ENCODE results near the gene BCL2L11. TPM values are rescaled to one million over a fixed set of nuclear protein-coding genes. Genes with fewer than 3 reads are reported as not detected.
A peak's percentile ranks its signal among the peaks of the same experiment; 100 is the strongest.
"Not testable (repeated sequence)": the region's sequence is repeated elsewhere in the genome, so short reads cannot be mapped to it uniquely, and the experiment has no call there.

BCL2L11 gene
- total RNA-seq: 10 to 100 TPM in 1 of 2 donors, 1 to 10 TPM in 1; 4.1 to 10.4 TPM
- long read RNA-seq, donor 1, partial matches to known transcripts: 0 of 1 reads
- long read RNA-seq, donor 1, other reads (novel, unspliced or antisense): 1 of 1 reads
- long read RNA-seq, donor 2: 0 reads

- intact Hi-C loops (cut with DNase I): no loop called here
- DNase-seq (ENCODE audit: low spot score): peak; percentile 96
Measured at GRCh38 chr2:111120253-111121027, at the start of gene BCL2L11. Gene BCL2L11, plus strand, starts transcription at chr2:111120914. Its CDS starts 2,832 bp downstream, at chr2:111123746.

- DNase-seq (ENCODE audit: low spot score): no peak
- intact Hi-C loops (cut with DNase I): no loop called here
Measured at GRCh38 chr2:111071600-111072171, 49.0 kb upstream of the BCL2L11 start.

GRCh38 chr2:111072220-111072871 is 48.4 kb upstream of the BCL2L11 start:
- DNase-seq (ENCODE audit: low spot score): no peak
- intact Hi-C loops (cut with DNase I): no loop called here

- DNase-seq (ENCODE audit: low spot score); intact Hi-C loops (cut with DNase I): not testable (repeated sequence)
Measured at GRCh38 chr2:111082659-111083058, 38.1 kb upstream of the BCL2L11 start.

GRCh38 chr2:111091811-111092211 is 28.9 kb upstream of the BCL2L11 start:
- intact Hi-C loops (cut with DNase I): no loop called here
- no peak for DNase-seq (ENCODE audit: low spot score)

GRCh38 chr2:111094691-111095090 is 26.0 kb upstream of the BCL2L11 start:
- DNase-seq (ENCODE audit: low spot score): no peak
- intact Hi-C loops (cut with DNase I): loop anchor here in 1 of 2 donors (5.0 kb wide), 1 partner anchor 1748 kb away; no protein-coding TSS in a partner anchor

- intact Hi-C loops (cut with DNase I): loop anchor here in 1 of 2 donors (5.0 kb wide), 1 partner anchor 1747 kb away; no protein-coding TSS in a partner anchor
- DNase-seq (ENCODE audit: low spot score): no peak
Measured at GRCh38 chr2:111095434-111095833, 25.3 kb upstream of the BCL2L11 start.

GRCh38 chr2:111099402-111099801 is 21.3 kb upstream of the BCL2L11 start:
- DNase-seq (ENCODE audit: low spot score): no peak
- intact Hi-C loops (cut with DNase I): loop anchor here in 1 of 2 donors (5.0 kb wide), 1 partner anchor 1743 kb away; no protein-coding TSS in a partner anchor

GRCh38 chr2:111100087-111100764 is 20.5 kb upstream of the BCL2L11 start:
- intact Hi-C loops (cut with DNase I): no loop called here
- DNase-seq (ENCODE audit: low spot score): no peak

- DNase-seq (ENCODE audit: low spot score): no peak
- intact Hi-C loops (cut with DNase I): no loop called here
Measured at GRCh38 chr2:111100765-111101162, 19.9 kb upstream of the BCL2L11 start.

- no peak for DNase-seq (ENCODE audit: low spot score)
- intact Hi-C loops (cut with DNase I): no loop called here
Measured at GRCh38 chr2:111101592-111101991, 19.1 kb upstream of the BCL2L11 start.

GRCh38 chr2:111102216-111102615 is 18.5 kb upstream of the BCL2L11 start:
- intact Hi-C loops (cut with DNase I): no loop called here

GRCh38 chr2:111105926-111106325 is 14.8 kb upstream of the BCL2L11 start:
- intact Hi-C loops (cut with DNase I): no loop called here
- no peak for DNase-seq (ENCODE audit: low spot score)

More at GRCh38 chr2:111102216-111102615, 18.5 kb upstream of the BCL2L11 start:
- DNase-seq (ENCODE audit: low spot score): no peak

GRCh38 chr2:111106706-111107105 is 14.0 kb upstream of the BCL2L11 start:
- intact Hi-C loops (cut with DNase I): no loop called here
- DNase-seq (ENCODE audit: low spot score): no peak

- no peak for DNase-seq (ENCODE audit: low spot score)
- intact Hi-C loops (cut with DNase I): no loop called here
Measured at GRCh38 chr2:111108745-111109271, 11.9 kb upstream of the BCL2L11 start.

- intact Hi-C loops (cut with DNase I): loop anchor here in 1 of 2 donors (10.0 kb wide), 1 partner anchor 604 kb away; no protein-coding TSS in a partner anchor
- no peak for DNase-seq (ENCODE audit: low spot score)
Measured at GRCh38 chr2:111111101-111111755, 9.5 kb upstream of the BCL2L11 start.

- DNase-seq (ENCODE audit: low spot score): no peak
- intact Hi-C loops (cut with DNase I): loop anchor here in 1 of 2 donors (10.0 kb wide), 1 partner anchor 601 kb away; no protein-coding TSS in a partner anchor
Measured at GRCh38 chr2:111113838-111114237, 6.9 kb upstream of the BCL2L11 start.

- intact Hi-C loops (cut with DNase I): loop anchor here in 1 of 2 donors (10.0 kb wide), 1 partner anchor 599 kb away; no protein-coding TSS in a partner anchor
- DNase-seq (ENCODE audit: low spot score): no peak
Measured at GRCh38 chr2:111116011-111116746, 4.5 kb upstream of the BCL2L11 start.
